ENCODE results near the gene GNB1L. TPM values are rescaled to one million over a fixed set of nuclear protein-coding genes. Genes with fewer than 3 reads are reported as not detected.

Gene GNB1L
- total RNA-seq, 1 donor from 2014 or later: 7.8 TPM

- no peaks in the 10 kb centered on the region for H3K9me3 ChIP-seq
- ATAC-seq: peak; percentile 17
- intact Hi-C loops (cut with DNase I): no loop called here
- DNase-seq: peak; percentile 85
- peak overlapping the region; percentile 94 for H3K27ac ChIP-seq
- H3K4me3 ChIP-seq: peak overlapping the region; percentile 86
- H3K27me3 ChIP-seq: no peaks in the 10 kb centered on the region
- TF ChIP-seq, protein P1, sequence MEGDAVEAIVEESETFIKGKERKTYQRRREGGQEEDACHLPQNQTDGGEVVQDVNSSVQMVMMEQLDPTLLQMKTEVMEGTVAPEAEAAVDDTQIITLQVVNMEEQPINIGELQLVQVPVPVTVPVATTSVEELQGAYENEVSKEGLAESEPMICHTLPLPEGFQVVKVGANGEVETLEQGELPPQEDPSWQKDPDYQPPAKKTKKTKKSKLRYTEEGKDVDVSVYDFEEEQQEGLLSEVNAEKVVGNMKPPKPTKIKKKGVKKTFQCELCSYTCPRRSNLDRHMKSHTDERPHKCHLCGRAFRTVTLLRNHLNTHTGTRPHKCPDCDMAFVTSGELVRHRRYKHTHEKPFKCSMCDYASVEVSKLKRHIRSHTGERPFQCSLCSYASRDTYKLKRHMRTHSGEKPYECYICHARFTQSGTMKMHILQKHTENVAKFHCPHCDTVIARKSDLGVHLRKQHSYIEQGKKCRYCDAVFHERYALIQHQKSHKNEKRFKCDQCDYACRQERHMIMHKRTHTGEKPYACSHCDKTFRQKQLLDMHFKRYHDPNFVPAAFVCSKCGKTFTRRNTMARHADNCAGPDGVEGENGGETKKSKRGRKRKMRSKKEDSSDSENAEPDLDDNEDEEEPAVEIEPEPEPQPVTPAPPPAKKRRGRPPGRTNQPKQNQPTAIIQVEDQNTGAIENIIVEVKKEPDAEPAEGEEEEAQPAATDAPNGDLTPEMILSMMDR (IDR thresholded peaks at IDR 0.05): no peak
- peaks cover 33% of the 10 kb centered on the region for H3K4me1 ChIP-seq
- H3K36me3 ChIP-seq: peaks cover 13% of the 10 kb centered on the region
These were observed 1.1 kb upstream of the GNB1L start for GRCh38 chr22:19855504-19856409.

DNA sequence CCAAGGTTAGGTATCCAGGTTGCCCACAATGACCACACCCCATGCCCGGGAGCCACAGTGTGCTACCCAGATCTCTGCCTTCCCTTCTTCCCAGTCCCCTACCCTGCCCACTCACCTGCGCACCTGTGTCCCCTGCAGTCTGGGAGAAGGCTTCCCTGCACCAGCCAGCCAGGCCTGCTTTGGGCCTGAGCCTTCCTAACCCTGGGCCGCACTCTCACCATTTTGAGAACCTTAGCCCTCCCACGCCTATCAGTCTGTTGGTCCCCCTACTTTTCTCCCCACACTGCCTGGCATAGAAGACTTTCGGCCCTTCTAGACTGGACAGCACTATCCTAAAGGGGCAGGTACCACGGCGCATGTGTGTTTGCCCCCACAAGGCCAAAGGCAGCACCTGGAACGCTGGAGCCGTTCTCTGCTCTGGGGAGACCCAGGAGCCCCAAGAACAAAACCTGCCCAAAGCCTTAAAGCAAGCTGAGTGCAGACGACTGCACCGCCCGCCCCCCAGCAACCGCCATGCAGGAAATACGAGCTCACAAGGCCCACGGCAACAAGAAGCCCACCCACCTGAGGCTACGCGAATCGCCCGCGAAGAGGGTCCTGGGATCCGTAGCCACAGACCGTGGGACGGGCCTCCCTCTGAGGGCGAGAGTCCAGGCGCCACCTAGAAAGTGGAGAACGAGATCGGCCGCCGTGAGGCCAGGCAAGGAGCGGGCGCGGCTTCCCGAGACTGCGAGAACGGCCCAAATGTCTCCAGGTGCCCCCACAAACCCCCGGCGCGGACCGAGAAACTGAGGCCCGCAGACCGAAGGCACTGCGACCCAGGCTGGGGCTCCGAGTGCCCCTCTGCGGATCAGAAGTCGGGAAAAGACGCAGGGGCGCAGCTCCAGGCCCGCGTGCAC, 546 bp downstream of the GNB1L start:
- H3K4me1 ChIP-seq: peaks cover 45% of the 10 kb centered on the region
- no peaks in the 10 kb centered on the region for H3K27me3 ChIP-seq
- peak; percentile 0 for ATAC-seq
- intact Hi-C loops (cut with DNase I): no loop called here
- DNase-seq: peak; percentile 68
- H3K27ac ChIP-seq: peak overlapping the region; percentile 94
- TF ChIP-seq, protein P1 (IDR thresholded peaks at IDR 0.05): no peak
- H3K4me3 ChIP-seq: peak overlapping the region; percentile 86
- H3K9me3 ChIP-seq: no peaks in the 10 kb centered on the region
- peaks cover 14% of the 10 kb centered on the region for H3K36me3 ChIP-seq

GRCh38 chr22:19853058-19853878, 1.4 kb downstream of the GNB1L start:
- Histone ChIP-seq H3K27ac (peak overlapping the region; percentile 94), H3K9me3 (no peaks in the 10 kb centered on the region), H3K4me3 (peak overlapping the region; percentile 86), H3K4me1 (peaks cover 53% of the 10 kb centered on the region), H3K36me3 (peaks cover 14% of the 10 kb centered on the region), H3K27me3 (no peaks in the 10 kb centered on the region)
- intact Hi-C loops (cut with DNase I): no loop called here
- ATAC-seq: no peak
- TF ChIP-seq, protein P1 (IDR thresholded peaks at IDR 0.05): no peak
- DNase-seq: no peak

GRCh38 chr22:19852177-19852781, 2.4 kb downstream of the GNB1L start:
- no peaks in the 10 kb centered on the region for H3K27me3 ChIP-seq
- peaks cover 58% of the 10 kb centered on the region for H3K4me1 ChIP-seq
- H3K4me3 ChIP-seq: no peak overlapping the region
- H3K27ac ChIP-seq: peak overlapping the region; percentile 21
- intact Hi-C loops (cut with DNase I): no loop called here
- no peaks in the 10 kb centered on the region for H3K9me3 ChIP-seq
- TF ChIP-seq, protein P1 (IDR thresholded peaks at IDR 0.05): no peak
- no peak for ATAC-seq
- peaks cover 14% of the 10 kb centered on the region for H3K36me3 ChIP-seq
- DNase-seq: no peak

All from upper lobe of right lung (tissue), 1 donor.